ENCODE data around the gene OOSP3.

OOSP3 gene

GRCh38 chr11:59939482-59939881 lies 60.9 kb downstream of the OOSP3 start:
- Histone ChIP-seq H3K4me3 (replicated peaks; ENCODE audit: low read depth, low read length) (no peak overlapping the region), H3K36me3 (ENCODE audit: control insufficient read depth, insufficient read depth, low read length) (no peaks in the 10 kb centered on the region), H3K27me3 (replicated peaks; ENCODE audit: control insufficient read depth, insufficient read depth, low read length) (no peaks in the 10 kb centered on the region)
- DNase-seq (ENCODE audit: extremely low read depth, insufficient read length), result no peak
- TF ChIP-seq CTCF (IDR thresholded peaks at IDR 0.05; ENCODE audit: insufficient read depth, low read length, poor library complexity, severe bottlenecking), result no peak

DNA sequence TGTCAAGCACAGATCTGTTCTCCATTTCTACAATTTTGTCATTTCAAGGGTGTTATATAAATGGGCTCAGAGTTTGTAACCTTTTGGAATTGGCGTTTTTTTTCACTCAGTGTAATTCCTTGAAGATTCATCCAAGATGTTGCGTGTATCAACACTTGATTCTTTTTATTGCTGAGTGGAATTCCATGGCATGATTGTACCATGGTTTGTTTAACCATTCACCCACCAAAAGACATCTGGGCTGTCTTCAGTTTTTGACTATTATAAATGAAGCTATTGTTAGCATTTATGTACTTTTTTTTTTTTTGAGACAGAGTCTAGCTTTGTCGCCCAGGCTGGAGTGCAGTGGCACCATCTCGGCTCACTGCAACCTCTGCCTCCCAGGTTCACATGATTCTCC lies 62.5 kb downstream of the OOSP3 start:
- no peaks in the 10 kb centered on the region for H3K27me3 ChIP-seq (replicated peaks; ENCODE audit: control insufficient read depth, insufficient read depth, low read length)
- no peak for TF ChIP-seq CTCF (IDR thresholded peaks at IDR 0.05; ENCODE audit: insufficient read depth, low read length, poor library complexity, severe bottlenecking)
- no peak for DNase-seq (ENCODE audit: extremely low read depth, insufficient read length)
- no peaks in the 10 kb centered on the region for H3K36me3 ChIP-seq (ENCODE audit: control insufficient read depth, insufficient read depth, low read length)
- no peak overlapping the region for H3K4me3 ChIP-seq (replicated peaks; ENCODE audit: low read depth, low read length)

- no peaks in the 10 kb centered on the region for H3K27me3 ChIP-seq (replicated peaks; ENCODE audit: control insufficient read depth, insufficient read depth, low read length)
- no peaks in the 10 kb centered on the region for H3K36me3 ChIP-seq (ENCODE audit: control insufficient read depth, insufficient read depth, low read length)
- TF ChIP-seq CTCF (IDR thresholded peaks at IDR 0.05; ENCODE audit: insufficient read depth, low read length, poor library complexity, severe bottlenecking), result no peak
- DNase-seq (ENCODE audit: extremely low read depth, insufficient read length), result no peak
- H3K4me3 ChIP-seq (replicated peaks; ENCODE audit: low read depth, low read length), result no peak overlapping the region
Measured at GRCh38 chr11:59943997-59944714, 65.6 kb downstream of the OOSP3 start.

DNA sequence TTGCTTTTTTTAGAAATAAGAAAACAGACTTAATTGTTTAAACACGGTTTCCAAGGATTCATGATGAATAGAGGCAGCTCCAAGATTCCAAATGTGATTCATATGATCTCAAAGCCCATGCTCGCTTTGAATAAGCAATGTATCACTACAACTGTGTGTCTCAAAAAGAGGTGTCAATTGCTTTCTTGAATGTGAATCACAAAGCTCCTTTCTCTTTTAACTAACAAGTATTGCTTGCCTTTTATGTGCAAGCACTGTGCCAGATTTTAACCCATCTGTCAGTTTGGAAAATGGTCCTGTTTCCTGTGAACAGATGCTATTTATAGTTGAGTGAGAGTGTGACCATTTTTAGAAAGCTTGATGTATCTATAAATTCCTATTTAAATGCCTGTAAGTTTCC lies 66.1 kb downstream of the OOSP3 start:
- no peak for TF ChIP-seq CTCF (IDR thresholded peaks at IDR 0.05; ENCODE audit: insufficient read depth, low read length, poor library complexity, severe bottlenecking)
- Histone ChIP-seq H3K4me3 (replicated peaks; ENCODE audit: low read depth, low read length) (no peak overlapping the region), H3K27me3 (replicated peaks; ENCODE audit: control insufficient read depth, insufficient read depth, low read length) (no peaks in the 10 kb centered on the region), H3K36me3 (ENCODE audit: control insufficient read depth, insufficient read depth, low read length) (no peaks in the 10 kb centered on the region)
- no peak for DNase-seq (ENCODE audit: extremely low read depth, insufficient read length)
